ENCODE measurements around the gene ZCCHC24.

ZCCHC24 gene

DNA sequence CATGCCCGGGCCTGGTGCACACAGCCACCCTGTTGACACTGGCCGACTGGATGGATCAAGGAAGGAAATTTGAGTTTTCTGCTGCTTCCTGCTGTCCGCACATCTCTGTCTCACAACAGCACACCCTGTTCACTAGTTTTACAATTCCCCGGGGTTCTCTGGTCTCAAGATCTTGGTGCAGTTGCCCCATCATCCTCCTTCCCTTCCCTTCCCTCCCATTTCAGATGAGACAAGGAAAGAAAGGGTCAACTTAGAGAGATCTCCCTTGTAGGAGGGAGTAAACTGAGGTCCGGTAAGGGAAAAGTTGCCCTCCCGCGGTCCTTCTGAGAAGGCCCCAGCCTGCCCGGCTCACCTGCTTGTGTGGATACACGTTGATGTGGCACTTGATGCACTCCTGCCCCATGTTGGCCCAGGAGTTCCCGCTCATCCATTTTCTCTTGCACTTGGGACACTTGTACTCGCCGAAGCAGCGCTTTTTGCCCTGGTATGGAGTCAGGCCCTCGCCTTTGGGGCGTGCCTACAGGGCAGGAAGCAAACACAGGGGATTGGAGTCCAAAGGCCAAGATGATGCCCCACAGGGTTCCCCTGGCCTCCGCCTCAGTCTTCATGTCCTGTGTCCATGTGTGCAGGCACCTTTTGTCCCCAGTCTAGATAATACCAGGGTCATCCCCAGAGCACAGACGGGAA lies 51.4 kb downstream of the ZCCHC24 start:
- H3K9me3 ChIP-seq (ENCODE audit: control insufficient read depth, low read length) = no peaks in the 10 kb centered on the region
- H3K36me3 ChIP-seq (ENCODE audit: control insufficient read depth, insufficient read depth, low read length) = no peaks in the 10 kb centered on the region
- H3K27me3 ChIP-seq (ENCODE audit: control insufficient read depth, insufficient read depth, low read length) = no peaks in the 10 kb centered on the region
- H3K4me1 ChIP-seq (ENCODE audit: control insufficient read depth, insufficient read depth, low read length) = peaks cover 14% of the 10 kb centered on the region
- no peak overlapping the region for H3K4me3 ChIP-seq (ENCODE audit: low read length)
- H3K9ac ChIP-seq (ENCODE audit: low read length) = no peak overlapping the region

DNA sequence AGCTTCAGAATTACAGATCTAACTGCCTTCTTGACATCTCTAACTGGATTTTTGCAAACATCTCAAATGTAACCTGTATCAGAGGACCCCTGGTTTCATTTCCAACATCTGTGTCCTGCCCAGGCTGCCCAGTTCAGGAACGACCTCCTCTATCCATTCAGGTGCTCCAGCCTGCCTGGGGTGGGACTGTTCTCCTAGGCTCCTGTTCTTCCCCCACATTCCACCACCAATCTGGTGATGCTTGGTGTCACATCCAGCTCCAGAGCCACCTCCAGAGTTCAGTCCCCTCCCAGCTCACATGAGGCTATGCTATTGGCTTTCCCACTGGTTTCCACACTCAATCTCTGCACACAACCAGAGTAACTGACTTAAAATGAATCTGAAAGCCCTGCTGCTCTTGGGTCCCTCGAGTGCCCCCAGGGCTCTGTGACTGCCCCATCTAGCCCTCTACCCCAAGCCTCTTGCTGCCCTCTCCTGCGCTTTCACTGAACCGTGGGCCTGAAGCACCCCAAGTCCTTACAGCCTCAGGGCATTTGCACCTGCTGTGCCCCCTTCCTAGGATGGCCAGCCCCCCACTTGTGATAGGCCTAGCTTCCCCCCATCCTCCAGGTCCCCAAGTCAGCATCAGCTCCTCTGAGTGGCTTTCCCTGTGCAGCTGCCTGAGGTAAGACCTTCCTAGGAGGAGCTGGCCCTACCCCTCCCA lies 52.1 kb downstream of the ZCCHC24 start:
- Histone ChIP-seq H3K9me3 (ENCODE audit: control insufficient read depth, low read length) (no peaks in the 10 kb centered on the region), H3K9ac (ENCODE audit: low read length) (no peak overlapping the region), H3K36me3 (ENCODE audit: control insufficient read depth, insufficient read depth, low read length) (no peaks in the 10 kb centered on the region), H3K4me3 (ENCODE audit: low read length) (no peak overlapping the region), H3K4me1 (ENCODE audit: control insufficient read depth, insufficient read depth, low read length) (peaks cover 7% of the 10 kb centered on the region), H3K27me3 (ENCODE audit: control insufficient read depth, insufficient read depth, low read length) (no peaks in the 10 kb centered on the region)

DNA sequence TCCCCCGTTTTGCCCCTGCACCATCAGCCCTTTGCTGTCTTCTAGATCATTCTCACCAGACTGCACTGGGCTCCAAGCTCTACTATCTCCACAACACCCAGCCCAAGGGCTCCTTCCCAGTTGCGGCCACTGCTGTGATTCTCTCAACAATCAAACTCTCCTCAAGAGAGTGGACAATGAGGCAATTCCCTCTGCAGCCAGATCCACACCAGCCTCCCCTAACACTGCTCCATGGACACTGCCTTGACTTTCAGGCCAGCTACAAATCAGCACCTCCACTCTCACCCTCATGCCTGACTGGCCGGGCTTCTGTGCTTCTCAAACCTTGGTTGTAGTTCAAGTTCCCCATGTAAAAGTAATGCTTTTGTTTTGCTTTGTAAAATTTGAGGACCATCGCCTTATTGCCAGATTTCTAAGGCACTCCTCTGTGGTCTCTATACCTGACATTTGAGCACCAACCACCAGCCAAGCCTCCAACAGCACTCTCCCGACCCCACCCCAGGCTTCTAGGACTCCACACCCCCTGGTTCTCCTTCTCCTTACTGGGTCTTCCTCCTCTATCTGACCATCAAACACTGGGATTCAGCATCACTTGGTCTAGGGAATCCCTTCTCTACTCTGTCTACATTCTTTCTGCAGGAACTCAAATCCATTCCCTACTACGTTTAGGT lies 52.8 kb downstream of the ZCCHC24 start:
- no peak overlapping the region for H3K4me3 ChIP-seq (ENCODE audit: low read length)
- H3K9me3 ChIP-seq (ENCODE audit: control insufficient read depth, low read length) = no peaks in the 10 kb centered on the region
- H3K4me1 ChIP-seq (ENCODE audit: control insufficient read depth, insufficient read depth, low read length) = peaks cover 3% of the 10 kb centered on the region
- no peaks in the 10 kb centered on the region for H3K36me3 ChIP-seq (ENCODE audit: control insufficient read depth, insufficient read depth, low read length)
- no peaks in the 10 kb centered on the region for H3K27me3 ChIP-seq (ENCODE audit: control insufficient read depth, insufficient read depth, low read length)
- H3K9ac ChIP-seq (ENCODE audit: low read length) = no peak overlapping the region

DNA sequence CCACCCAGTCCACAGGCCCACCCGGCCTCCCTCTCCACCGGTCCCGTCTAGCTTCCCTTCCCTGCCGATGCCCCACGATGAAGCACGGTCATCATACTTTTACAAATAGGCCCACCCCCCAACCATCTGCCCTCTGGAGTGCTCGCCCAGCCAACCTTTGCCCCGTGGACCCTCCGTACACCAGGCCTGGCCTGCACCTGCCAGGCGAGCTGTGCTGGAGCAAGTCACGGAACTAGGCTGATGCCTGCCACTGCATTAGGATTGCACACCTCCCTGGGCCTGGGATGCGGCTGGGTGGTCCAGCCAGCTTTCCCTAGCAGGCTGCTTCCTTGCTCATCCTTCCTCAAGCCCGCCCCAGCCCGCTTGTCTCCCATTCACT lies 53.4 kb downstream of the ZCCHC24 start:
- H3K4me3 ChIP-seq (ENCODE audit: low read length) = no peak overlapping the region
- H3K9ac ChIP-seq (ENCODE audit: low read length) = no peak overlapping the region
- H3K36me3 ChIP-seq (ENCODE audit: control insufficient read depth, insufficient read depth, low read length) = no peaks in the 10 kb centered on the region
- H3K27me3 ChIP-seq (ENCODE audit: control insufficient read depth, insufficient read depth, low read length) = no peaks in the 10 kb centered on the region
- H3K9me3 ChIP-seq (ENCODE audit: control insufficient read depth, low read length) = no peaks in the 10 kb centered on the region
- H3K4me1 ChIP-seq (ENCODE audit: control insufficient read depth, insufficient read depth, low read length) = peaks cover 3% of the 10 kb centered on the region

DNA sequence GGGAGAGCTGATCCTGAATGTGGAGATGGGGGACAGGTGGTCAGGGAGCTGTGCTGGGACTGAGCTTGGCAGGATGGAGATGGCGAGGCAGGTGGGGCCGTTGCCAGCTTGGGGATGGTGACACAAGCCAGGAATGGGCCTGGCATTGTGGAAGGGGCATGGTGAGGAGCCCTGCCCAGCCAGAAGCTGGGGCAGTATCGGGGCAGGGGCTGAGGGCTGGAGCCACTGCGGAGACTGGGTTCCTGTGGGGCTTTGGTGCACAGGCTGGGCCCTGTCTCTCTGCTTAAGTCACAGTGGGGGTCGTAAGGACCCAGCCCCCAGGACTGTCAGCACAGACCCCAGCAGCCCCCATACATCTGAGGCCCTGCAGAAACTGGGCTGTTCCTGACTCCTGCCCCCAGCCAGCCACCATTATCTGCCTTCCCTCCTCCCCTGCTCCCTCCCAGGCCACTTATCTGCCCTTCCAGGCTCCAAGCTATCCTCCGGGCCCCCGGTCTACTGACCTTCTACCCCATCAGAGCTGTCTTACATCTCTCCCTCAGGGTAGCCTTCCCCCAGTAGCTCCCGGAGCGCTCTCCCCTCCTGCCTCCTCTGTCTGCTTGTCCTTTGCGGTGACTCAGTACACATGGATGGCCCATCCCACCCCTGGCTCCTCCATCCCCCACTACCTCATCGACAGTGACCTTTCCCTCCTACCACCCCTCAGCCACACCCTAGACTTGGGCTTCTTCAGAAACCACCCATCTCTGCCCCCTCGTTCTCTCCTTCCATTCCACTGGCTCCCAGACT lies 54.0 kb downstream of the ZCCHC24 start:
- H3K4me3 ChIP-seq (ENCODE audit: low read length) = no peak overlapping the region
- H3K9ac ChIP-seq (ENCODE audit: low read length) = no peak overlapping the region
- H3K27me3 ChIP-seq (ENCODE audit: control insufficient read depth, insufficient read depth, low read length) = no peaks in the 10 kb centered on the region
- H3K9me3 ChIP-seq (ENCODE audit: control insufficient read depth, low read length) = no peaks in the 10 kb centered on the region
- H3K4me1 ChIP-seq (ENCODE audit: control insufficient read depth, insufficient read depth, low read length) = peaks cover 3% of the 10 kb centered on the region
- no peaks in the 10 kb centered on the region for H3K36me3 ChIP-seq (ENCODE audit: control insufficient read depth, insufficient read depth, low read length)

DNA sequence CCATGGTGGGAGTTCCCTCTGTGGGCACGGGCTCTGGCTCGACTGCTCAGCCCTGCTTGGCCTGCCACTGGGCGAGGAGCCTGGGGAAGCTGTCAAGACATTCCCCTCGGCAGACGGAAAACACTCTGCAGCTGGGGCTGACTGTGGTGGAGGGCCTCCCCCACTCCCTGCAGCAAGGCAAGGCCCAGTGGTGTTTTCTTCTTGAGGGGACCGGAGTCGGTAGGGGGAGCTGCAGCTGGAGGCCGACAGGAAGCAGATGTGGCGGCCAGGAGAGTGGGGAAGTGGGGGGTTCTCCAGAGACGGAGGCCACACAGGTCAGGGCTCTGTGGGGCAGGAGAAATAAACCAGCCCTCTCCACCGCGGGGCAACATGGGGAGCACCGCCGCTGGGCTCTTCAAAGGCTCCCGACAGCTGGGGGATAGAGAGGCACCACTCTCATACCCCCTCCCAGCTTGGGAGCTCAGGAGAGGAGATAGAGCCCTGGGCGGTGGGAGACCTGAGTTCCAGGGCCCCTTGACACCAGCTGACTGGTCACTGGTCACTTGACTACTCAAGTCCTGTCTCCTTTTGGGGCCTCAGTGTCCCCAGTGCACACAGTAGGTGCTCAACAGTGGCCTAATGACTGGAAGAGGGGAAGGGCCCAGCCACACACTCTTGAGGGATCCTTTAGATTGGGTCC lies 54.7 kb downstream of the ZCCHC24 start:
- Histone ChIP-seq H3K36me3 (ENCODE audit: control insufficient read depth, insufficient read depth, low read length) (no peaks in the 10 kb centered on the region), H3K4me1 (ENCODE audit: control insufficient read depth, insufficient read depth, low read length) (peaks cover 3% of the 10 kb centered on the region), H3K9me3 (ENCODE audit: control insufficient read depth, low read length) (no peaks in the 10 kb centered on the region), H3K9ac (ENCODE audit: low read length) (no peak overlapping the region), H3K27me3 (ENCODE audit: control insufficient read depth, insufficient read depth, low read length) (no peaks in the 10 kb centered on the region), H3K4me3 (ENCODE audit: low read length) (no peak overlapping the region)

DNA sequence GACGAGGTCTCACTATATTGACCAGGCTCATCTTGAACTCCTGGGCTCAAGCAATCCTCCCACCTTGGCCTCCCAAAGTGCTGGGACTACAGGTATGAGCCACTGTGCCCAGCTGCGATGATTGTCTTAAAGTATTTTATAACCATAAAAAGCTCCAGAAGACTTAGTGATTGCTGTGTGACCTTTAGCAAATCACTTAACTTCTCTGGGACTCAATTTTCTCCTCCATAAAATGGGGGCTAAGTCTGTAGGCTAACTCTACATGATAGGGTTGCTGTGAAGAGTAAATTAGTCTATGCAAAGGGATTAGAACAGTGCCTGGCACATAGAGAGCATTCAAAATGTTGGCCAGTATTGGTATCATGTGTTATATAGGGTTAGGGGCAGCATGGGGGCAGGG lies 55.4 kb downstream of the ZCCHC24 start:
- no peak overlapping the region for H3K9ac ChIP-seq (ENCODE audit: low read length)
- H3K36me3 ChIP-seq (ENCODE audit: control insufficient read depth, insufficient read depth, low read length) = no peaks in the 10 kb centered on the region
- H3K4me1 ChIP-seq (ENCODE audit: control insufficient read depth, insufficient read depth, low read length) = peaks cover 3% of the 10 kb centered on the region
- no peaks in the 10 kb centered on the region for H3K27me3 ChIP-seq (ENCODE audit: control insufficient read depth, insufficient read depth, low read length)
- no peaks in the 10 kb centered on the region for H3K9me3 ChIP-seq (ENCODE audit: control insufficient read depth, low read length)
- no peak overlapping the region for H3K4me3 ChIP-seq (ENCODE audit: low read length)

DNA sequence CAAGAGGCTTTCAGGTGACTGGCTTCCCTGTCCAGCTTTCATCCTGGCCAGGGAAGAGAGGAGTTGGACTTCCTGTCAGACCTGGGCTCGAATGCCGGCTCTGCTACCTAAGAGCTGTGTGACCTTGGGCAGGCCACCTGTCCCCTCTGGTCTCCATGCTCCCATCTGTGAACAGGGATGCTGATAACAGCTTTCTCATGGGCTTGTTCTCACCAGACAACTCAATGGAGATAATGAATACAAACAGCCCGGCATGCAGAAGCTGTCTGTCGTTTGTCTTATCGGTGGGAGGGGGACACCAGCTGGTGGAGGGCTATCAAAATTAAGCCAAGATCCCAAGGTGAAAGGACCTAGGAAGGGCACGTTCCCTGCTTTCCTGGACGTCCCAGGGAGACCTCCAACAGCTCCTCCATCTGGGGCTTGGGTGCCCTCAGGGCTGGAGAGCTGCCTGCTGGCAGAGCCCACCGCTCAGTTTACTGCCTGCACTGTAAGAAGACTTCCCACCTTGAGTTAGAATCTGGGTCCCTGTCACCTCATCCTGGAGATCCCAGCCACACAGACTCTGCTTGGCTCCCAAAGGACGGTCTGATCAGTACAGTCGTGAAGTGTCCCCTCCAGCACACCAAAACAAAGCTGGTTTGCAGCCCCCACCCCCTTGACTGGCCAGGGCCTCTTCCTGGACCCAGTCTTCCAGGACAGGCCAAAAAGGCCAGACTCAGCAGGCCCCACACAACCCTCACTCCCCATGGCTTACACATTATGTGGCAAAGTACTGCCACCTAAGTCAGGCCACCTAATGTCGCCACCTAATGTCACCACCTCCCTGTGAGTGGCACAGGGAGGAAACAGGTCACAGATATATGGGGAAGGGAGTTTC lies 57.2 kb downstream of the ZCCHC24 start:
- Histone ChIP-seq H3K27me3 (ENCODE audit: control insufficient read depth, insufficient read depth, low read length) (no peaks in the 10 kb centered on the region), H3K36me3 (ENCODE audit: control insufficient read depth, insufficient read depth, low read length) (no peaks in the 10 kb centered on the region), H3K9me3 (ENCODE audit: control insufficient read depth, low read length) (no peaks in the 10 kb centered on the region), H3K4me1 (ENCODE audit: control insufficient read depth, insufficient read depth, low read length) (peaks cover 3% of the 10 kb centered on the region), H3K4me3 (ENCODE audit: low read length) (no peak overlapping the region), H3K9ac (ENCODE audit: low read length) (no peak overlapping the region)

DNA sequence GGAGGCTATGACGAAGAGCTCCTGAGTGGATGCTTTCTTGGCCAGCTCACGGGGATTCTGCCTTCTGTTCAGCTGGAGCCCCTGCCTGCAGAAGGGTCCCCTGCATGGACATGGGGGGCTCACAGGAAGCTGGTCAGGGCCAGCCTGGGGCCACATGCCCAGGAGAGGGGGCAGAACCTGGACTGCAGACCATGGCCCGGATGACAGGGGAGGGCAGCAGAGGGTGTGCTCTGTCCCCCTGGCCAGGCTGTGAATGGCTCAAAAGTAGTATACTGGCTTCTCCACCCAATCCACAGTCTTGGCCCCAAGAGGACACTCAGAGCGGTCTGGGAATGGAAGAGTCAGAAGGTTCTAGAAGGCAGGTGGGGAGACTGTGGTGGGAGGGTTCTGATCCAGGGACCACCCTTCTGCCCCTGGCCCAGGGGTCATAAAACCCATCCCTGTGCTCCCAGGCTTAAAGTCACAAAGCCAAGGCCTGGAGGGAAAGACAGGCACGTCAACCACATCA lies 57.9 kb downstream of the ZCCHC24 start:
- Histone ChIP-seq H3K36me3 (ENCODE audit: control insufficient read depth, insufficient read depth, low read length) (no peaks in the 10 kb centered on the region), H3K9ac (ENCODE audit: low read length) (no peak overlapping the region), H3K27me3 (ENCODE audit: control insufficient read depth, insufficient read depth, low read length) (no peaks in the 10 kb centered on the region), H3K9me3 (ENCODE audit: control insufficient read depth, low read length) (no peaks in the 10 kb centered on the region), H3K4me3 (ENCODE audit: low read length) (no peak overlapping the region), H3K4me1 (ENCODE audit: control insufficient read depth, insufficient read depth, low read length) (peaks cover 3% of the 10 kb centered on the region)

DNA sequence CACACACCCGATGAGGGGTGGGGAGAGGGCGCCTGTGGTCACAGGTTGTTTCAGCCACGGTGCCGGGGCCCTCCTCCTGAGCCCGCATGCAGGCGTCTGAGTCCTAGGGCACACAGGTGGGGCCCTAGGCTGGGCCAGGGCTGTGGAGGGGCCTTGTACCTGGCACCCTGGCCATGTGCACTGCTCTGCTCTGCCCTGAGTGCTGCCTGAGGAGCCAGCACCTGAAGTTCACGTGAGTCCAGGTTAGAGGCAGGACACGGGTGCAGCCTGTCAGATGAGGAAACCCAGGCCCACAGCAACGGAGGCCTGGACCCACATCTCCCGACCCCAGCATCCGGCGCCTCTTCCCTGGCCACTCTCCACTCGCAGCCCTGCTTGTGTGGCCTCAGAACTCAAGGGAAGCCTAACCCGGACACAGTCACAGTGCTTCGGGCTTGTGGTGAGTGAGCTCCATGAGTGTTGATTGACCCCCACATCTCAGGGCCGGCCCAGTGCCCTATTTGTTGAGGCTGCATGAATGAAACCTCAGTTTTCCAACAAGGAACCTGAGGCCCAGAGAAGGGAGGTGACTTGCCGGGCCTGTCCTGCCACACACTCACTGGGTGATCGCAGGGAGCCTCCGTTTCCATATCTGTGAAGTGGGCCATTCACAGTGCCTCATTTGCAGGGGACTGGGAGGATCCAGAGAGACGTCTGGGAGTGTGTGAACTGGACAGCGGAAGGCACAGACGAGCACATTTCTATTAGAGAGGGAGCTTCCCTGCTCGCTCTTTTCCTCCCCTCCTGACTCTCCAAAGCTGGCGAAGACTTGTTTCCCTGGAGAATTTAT lies 58.6 kb downstream of the ZCCHC24 start:
- H3K27me3 ChIP-seq (ENCODE audit: control insufficient read depth, insufficient read depth, low read length) = no peaks in the 10 kb centered on the region
- no peaks in the 10 kb centered on the region for H3K9me3 ChIP-seq (ENCODE audit: control insufficient read depth, low read length)
- H3K4me3 ChIP-seq (ENCODE audit: low read length) = no peak overlapping the region
- no peak overlapping the region for H3K9ac ChIP-seq (ENCODE audit: low read length)
- no peaks in the 10 kb centered on the region for H3K36me3 ChIP-seq (ENCODE audit: control insufficient read depth, insufficient read depth, low read length)
- peaks cover 9% of the 10 kb centered on the region for H3K4me1 ChIP-seq (ENCODE audit: control insufficient read depth, insufficient read depth, low read length)
